Cardiac muscle cell (in vitro differentiated cells and primary cell): ENCODE measurements around the gene SHISAL1. TPM values are rescaled to one million over a fixed set of nuclear protein-coding genes. Genes with fewer than 3 reads are reported as not detected.

Experiments
- DNase-seq, 2 donors: peaks; one replicate each; pipeline versions ENCODE4 v3.0.0 to v3.0.0-alpha.2; 2010 to 2017; ENCODE audit warnings: low read depth in 1 of 2, low spot score in 1 of 2
- H3K27ac ChIP-seq: fragments of 200-600 bp; sonication (generic); 2 replicates; pipeline ENCODE4 v1.5.1; 2016
- H3K27me3 ChIP-seq: fragments of 200-600 bp; sonication (generic); 2 replicates; pipeline ENCODE4 v1.6.0; 2016; ENCODE audit warnings: control low read depth
- H3K36me3 ChIP-seq: fragments of 200-600 bp; sonication (generic); 2 replicates; pipeline ENCODE4 v1.5.1; 2016; ENCODE audit warnings: control low read depth
- H3K4me1 ChIP-seq: fragments of 200-600 bp; sonication (generic); 2 replicates; pipeline ENCODE4 v1.8.1; 2017; ENCODE audit warnings: low read depth, mild to moderate bottlenecking, mixed run types
- H3K4me3 ChIP-seq: fragments of 200-600 bp; sonication (generic); 2 replicates; pipeline ENCODE4 v1.5.1; 2016; ENCODE audit warnings: mild to moderate bottlenecking
- H3K9me3 ChIP-seq: fragments of 200-600 bp; sonication (generic); 2 replicates; pipeline ENCODE4 v1.5.1; 2017; ENCODE audit warnings: low read depth, mild to moderate bottlenecking, control low read depth
- polyA plus RNA-seq: library from polyadenylated mRNA; unstranded; fragments of >200 nt; fragmentation: Nextera tagmentation; extraction: Ambion mirVana; gene quantifications from 2 replicates; pipeline ENCODE4 v1.2.1, GENCODE V29; 2016
- total RNA-seq: library from RNA; depleted of rRNA; stranded (reverse); fragments of >200 nt; gene quantifications from 2 replicates; pipeline ENCODE4 v1.2.3, GENCODE V29; 2016
- TF ChIP-seq, protein P1 (sequence below): IDR thresholded peaks from 2 replicates; pipeline ENCODE4 v1.5.1; 2012; ENCODE audit warnings: low read depth, mild to moderate bottlenecking, low read length

Gene SHISAL1
- total and polyA plus RNA-seq, 2 experiments from 2014 or later: 0.40 to 2.8 TPM

DNA sequence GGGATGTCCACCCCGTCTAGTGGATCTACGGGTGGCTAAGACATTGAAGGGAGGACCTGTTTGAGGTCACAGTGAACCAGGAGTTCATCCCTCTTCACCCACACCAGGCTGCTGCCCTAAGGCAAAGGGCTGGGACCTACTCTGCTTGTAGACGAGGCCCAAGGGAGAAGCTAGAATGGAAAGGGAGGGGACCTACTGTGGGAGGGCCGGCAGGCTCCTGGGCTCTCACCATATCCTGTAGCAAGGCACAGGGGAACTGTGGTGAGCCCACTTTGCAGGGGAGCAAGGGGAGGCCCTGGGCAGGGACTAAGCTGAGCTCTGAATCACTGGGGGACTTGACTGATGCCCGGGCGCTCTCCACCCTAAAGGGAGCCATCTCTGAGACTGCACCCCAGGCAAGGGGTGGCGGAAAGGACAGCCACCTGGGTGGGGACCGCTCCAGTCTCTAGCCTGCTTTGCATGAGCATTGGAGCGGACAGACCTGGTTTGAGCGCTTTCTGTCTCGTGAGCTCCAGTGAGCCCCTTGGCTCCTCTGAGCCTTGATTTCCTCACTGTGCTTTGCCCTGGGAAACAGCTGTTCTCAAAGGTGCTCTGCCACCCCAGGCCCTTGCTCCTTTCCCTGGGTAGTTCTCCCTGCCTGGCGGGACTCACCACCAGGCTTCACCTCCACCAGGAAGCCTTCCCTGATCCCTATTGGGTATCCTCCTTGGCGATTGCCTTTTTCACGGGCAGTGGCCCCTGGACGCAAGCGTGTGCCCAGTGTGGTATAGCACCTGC is 107.8 kb downstream of the SHISAL1 start:
- no peak for DNase-seq
- no peak overlapping the region for H3K27ac ChIP-seq
- H3K4me3 ChIP-seq: no peak overlapping the region
- peaks cover 5% of the 10 kb centered on the region for H3K4me1 ChIP-seq
- H3K27me3 ChIP-seq: no peaks in the 10 kb centered on the region
- TF ChIP-seq, protein P1, sequence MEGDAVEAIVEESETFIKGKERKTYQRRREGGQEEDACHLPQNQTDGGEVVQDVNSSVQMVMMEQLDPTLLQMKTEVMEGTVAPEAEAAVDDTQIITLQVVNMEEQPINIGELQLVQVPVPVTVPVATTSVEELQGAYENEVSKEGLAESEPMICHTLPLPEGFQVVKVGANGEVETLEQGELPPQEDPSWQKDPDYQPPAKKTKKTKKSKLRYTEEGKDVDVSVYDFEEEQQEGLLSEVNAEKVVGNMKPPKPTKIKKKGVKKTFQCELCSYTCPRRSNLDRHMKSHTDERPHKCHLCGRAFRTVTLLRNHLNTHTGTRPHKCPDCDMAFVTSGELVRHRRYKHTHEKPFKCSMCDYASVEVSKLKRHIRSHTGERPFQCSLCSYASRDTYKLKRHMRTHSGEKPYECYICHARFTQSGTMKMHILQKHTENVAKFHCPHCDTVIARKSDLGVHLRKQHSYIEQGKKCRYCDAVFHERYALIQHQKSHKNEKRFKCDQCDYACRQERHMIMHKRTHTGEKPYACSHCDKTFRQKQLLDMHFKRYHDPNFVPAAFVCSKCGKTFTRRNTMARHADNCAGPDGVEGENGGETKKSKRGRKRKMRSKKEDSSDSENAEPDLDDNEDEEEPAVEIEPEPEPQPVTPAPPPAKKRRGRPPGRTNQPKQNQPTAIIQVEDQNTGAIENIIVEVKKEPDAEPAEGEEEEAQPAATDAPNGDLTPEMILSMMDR: no peak
- no peaks in the 10 kb centered on the region for H3K36me3 ChIP-seq
- H3K9me3 ChIP-seq: no peaks in the 10 kb centered on the region

DNA sequence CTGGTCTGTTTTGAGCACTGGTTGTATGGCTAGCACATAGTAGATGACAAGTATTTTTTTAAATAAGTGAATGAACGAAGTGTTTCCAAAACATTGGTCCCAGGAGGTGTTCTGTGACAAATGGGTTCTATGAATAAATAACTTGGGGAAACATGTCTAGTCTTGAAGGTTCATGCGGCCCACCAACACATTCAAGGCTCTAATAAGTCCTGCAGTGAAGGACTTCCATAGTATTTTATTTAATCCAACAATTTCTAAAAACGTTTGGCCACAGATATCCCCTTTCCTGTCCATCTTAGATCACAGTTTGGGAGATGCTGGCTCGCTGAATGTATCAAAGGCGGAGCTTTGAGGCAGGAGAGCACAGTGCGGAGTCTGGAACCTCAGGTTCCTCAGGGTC is 109.5 kb downstream of the SHISAL1 start:
- Histone ChIP-seq H3K27ac (no peak overlapping the region), H3K4me3 (no peak overlapping the region), H3K4me1 (peaks cover 5% of the 10 kb centered on the region), H3K9me3 (no peaks in the 10 kb centered on the region), H3K36me3 (no peaks in the 10 kb centered on the region), H3K27me3 (no peaks in the 10 kb centered on the region)
- TF ChIP-seq, protein P1: no peak
- DNase-seq: no peak

DNA sequence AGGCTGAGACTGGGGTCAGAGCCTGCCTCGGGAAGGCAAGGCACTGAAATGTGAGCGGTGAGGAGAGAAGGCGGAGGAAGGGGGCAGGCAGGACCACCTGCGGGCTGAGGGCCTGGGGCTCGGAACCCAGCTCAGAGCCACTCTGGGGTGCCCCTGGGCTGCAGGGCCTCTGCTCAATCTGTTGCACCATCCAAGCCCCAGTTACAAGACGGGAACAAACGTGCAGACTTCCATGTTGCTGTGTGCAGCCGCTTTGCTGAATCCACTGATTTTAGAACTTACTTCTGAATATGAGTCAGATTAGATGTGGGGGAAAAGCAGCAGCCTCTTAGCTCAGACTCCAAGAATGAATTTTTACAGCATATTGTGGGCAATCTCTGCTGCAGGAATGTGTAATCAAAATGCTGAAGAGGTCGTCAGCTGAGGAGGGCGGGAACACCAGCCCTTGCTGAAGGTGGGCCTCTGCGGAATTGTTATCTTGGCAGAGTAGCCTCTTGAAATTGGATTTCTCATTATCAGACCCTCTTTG is 110.4 kb downstream of the SHISAL1 start:
- peaks cover 5% of the 10 kb centered on the region for H3K4me1 ChIP-seq
- no peaks in the 10 kb centered on the region for H3K36me3 ChIP-seq
- peak; percentile 21 to 77 for DNase-seq
- no peaks in the 10 kb centered on the region for H3K9me3 ChIP-seq
- no peak overlapping the region for H3K4me3 ChIP-seq
- no peaks in the 10 kb centered on the region for H3K27me3 ChIP-seq
- no peak overlapping the region for H3K27ac ChIP-seq
- TF ChIP-seq, protein P1: no peak

DNA sequence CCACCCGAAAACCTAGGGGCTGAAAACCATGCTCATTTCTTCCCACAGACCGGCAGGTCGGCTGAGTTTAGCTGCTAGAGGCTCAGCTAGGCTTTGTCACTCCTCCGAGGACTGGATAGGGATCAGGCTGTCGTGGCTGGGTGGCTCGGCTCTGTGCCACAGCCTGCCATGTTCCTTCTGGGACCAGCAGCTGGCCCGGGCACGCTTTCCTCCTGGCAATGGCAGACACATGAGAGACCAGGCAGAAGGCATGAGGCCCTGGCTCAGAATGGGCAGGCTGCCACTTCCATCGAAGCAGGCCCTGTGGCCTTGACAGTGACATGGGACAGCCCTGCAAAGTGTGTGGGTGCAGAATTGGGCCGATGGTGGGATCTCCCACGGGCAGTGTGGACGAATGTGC is 111.1 kb downstream of the SHISAL1 start:
- Histone ChIP-seq H3K9me3 (no peaks in the 10 kb centered on the region), H3K4me1 (peaks cover 5% of the 10 kb centered on the region), H3K27me3 (no peaks in the 10 kb centered on the region), H3K27ac (no peak overlapping the region), H3K4me3 (no peak overlapping the region), H3K36me3 (no peaks in the 10 kb centered on the region)
- TF ChIP-seq, protein P1: no peak
- DNase-seq: no peak

DNA sequence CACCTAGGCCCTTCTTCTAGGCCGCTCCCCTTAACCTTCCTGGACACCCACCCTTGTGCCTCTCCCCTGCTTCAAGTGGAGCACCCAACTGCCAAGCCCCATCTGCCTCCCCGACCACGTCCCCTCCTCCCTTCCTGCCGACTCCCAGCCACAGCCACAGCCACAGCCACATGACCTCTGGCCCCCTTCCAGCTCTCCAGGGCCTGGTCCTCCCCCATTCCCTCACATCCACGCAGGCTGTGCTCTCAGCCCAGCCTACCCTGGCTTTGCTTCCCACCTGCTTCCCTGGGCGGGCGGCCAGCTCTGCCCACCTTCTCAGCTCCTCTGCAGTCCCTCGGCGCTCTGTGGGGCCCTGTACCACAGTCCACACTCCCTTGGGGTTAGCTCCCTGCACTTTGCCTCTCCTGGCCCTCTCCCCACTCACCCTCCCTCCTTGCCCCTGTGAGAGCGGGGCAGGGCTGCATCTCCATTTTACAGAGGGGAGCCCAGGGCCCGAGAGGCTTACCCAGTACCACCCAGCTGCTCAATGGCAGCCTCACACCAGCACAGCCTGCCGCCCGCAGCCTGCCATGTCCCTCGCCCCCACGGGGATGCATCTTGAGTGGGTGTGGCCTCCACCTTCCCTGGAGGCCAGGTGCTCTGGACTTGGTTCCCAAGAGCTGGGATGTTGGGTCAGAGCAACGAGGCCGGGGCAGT is 111.7 kb downstream of the SHISAL1 start:
- no peaks in the 10 kb centered on the region for H3K27me3 ChIP-seq
- TF ChIP-seq, protein P1: no peak
- H3K27ac ChIP-seq: no peak overlapping the region
- H3K4me1 ChIP-seq: peaks cover 5% of the 10 kb centered on the region
- no peaks in the 10 kb centered on the region for H3K36me3 ChIP-seq
- H3K4me3 ChIP-seq: no peak overlapping the region
- no peaks in the 10 kb centered on the region for H3K9me3 ChIP-seq
- DNase-seq: peak in 1 of 2 donors; percentile 32
